Neural progenitor cell (in vitro differentiated cells): Measurements from ENCODE around the gene SPRY2.

Experiments used
- EZH2 ChIP-seq: fragments of 200-600 bp; sonication (generic); IDR thresholded peaks from 2 replicates; pipeline ENCODE4 v1.6.1; 2017; ENCODE audit warnings: antibody characterized with exemption, mild to moderate bottlenecking, moderate library complexity
- TF ChIP-seq, protein P1 (sequence below): fragments of 200-600 bp; sonication (generic); IDR thresholded peaks from 2 replicates; pipeline ENCODE4 v1.5.1; 2017; ENCODE audit warnings: antibody characterized with exemption, mild to moderate bottlenecking

- no peak for TF ChIP-seq EZH2
- TF ChIP-seq, protein P1, sequence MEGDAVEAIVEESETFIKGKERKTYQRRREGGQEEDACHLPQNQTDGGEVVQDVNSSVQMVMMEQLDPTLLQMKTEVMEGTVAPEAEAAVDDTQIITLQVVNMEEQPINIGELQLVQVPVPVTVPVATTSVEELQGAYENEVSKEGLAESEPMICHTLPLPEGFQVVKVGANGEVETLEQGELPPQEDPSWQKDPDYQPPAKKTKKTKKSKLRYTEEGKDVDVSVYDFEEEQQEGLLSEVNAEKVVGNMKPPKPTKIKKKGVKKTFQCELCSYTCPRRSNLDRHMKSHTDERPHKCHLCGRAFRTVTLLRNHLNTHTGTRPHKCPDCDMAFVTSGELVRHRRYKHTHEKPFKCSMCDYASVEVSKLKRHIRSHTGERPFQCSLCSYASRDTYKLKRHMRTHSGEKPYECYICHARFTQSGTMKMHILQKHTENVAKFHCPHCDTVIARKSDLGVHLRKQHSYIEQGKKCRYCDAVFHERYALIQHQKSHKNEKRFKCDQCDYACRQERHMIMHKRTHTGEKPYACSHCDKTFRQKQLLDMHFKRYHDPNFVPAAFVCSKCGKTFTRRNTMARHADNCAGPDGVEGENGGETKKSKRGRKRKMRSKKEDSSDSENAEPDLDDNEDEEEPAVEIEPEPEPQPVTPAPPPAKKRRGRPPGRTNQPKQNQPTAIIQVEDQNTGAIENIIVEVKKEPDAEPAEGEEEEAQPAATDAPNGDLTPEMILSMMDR: no peak
Measured at GRCh38 chr13:80361298-80361697, 20.4 kb upstream of the SPRY2 start.
